ENCODE results near the gene FBXO21. TPM values are rescaled to one million over a fixed set of nuclear protein-coding genes. Genes with fewer than 3 reads are reported as not detected.

Gene FBXO21
- total RNA-seq, 4 donors from 2014 or later = 42.7 to 141 (median 80.4) TPM

GRCh38 chr12:117231750-117232149, 41.5 kb upstream of the FBXO21 start:
- Histone ChIP-seq H3K9me3 (no peaks in the 10 kb centered on the region), H3K27me3 (no peaks in the 10 kb centered on the region), H3K4me1 (no peaks in the 10 kb centered on the region), H3K36me3 (peaks cover 0 to 31% of the 10 kb centered on the region in 2 donors), H3K27ac (no peak overlapping the region), H3K4me3 (no peak overlapping the region)
- in situ Hi-C loops (cut with MboI; ENCODE audit: low sequenced_read_pairs in 4 of 4) = loop anchor here in 3 of 4 donors (10.0 to 25.0 kb wide), 3 partner anchors 356 to 623 kb away; no protein-coding TSS in a partner anchor
- TF ChIP-seq POLR2A (IDR thresholded peaks at IDR 0.05) = no peak
- no peak for TF ChIP-seq CTCF (IDR thresholded peaks at IDR 0.05 in 4 of 5, conservative IDR thresholded peaks at IDR 0.05 in 1 of 5)
- no peak for DNase-seq
- ATAC-seq = no peak
- intact Hi-C loops (cut with DNase I; ENCODE audit: low total_unique reads) = no loop called here

GRCh38 chr12:117228239-117228638, 38.0 kb upstream of the FBXO21 start:
- Histone ChIP-seq H3K27ac (no peak overlapping the region), H3K9me3 (no peaks in the 10 kb centered on the region), H3K4me1 (no peaks in the 10 kb centered on the region), H3K4me3 (no peak overlapping the region), H3K27me3 (no peaks in the 10 kb centered on the region), H3K36me3 (peaks cover 0 to 26% of the 10 kb centered on the region in 2 donors)
- no peak for TF ChIP-seq POLR2A (IDR thresholded peaks at IDR 0.05)
- TF ChIP-seq CTCF (IDR thresholded peaks at IDR 0.05 in 4 of 5, conservative IDR thresholded peaks at IDR 0.05 in 1 of 5) = no peak
- DNase-seq (no peak), ATAC-seq (no peak)
- in situ Hi-C loops (cut with MboI; ENCODE audit: low sequenced_read_pairs in 4 of 4) (loop anchor here in 2 of 4 donors (25.0 kb wide), 1 partner anchor 359 kb away; no protein-coding TSS in a partner anchor), intact Hi-C loops (cut with DNase I; ENCODE audit: low total_unique reads) (no loop called here)

- Histone ChIP-seq H3K4me3 (no peak overlapping the region), H3K4me1 (no peaks in the 10 kb centered on the region), H3K9me3 (no peaks in the 10 kb centered on the region), H3K36me3 (peaks cover 0 to 26% of the 10 kb centered on the region in 2 donors), H3K27me3 (no peaks in the 10 kb centered on the region), H3K27ac (no peak overlapping the region)
- DNase-seq (no peak), ATAC-seq (no peak)
- intact Hi-C loops (cut with DNase I; ENCODE audit: low total_unique reads) (no loop called here), in situ Hi-C loops (cut with MboI; ENCODE audit: low sequenced_read_pairs in 4 of 4) (loop anchor here in 2 of 4 donors (25.0 kb wide), 1 partner anchor 360 kb away; no protein-coding TSS in a partner anchor)
- TF ChIP-seq CTCF (IDR thresholded peaks at IDR 0.05 in 4 of 5, conservative IDR thresholded peaks at IDR 0.05 in 1 of 5) (no peak), POLR2A (IDR thresholded peaks at IDR 0.05) (no peak)
These were observed 36.9 kb upstream of the FBXO21 start for GRCh38 chr12:117227000-117227653.

- TF ChIP-seq POLR2A (IDR thresholded peaks at IDR 0.05) (no peak), CTCF (IDR thresholded peaks at IDR 0.05 in 4 of 5, conservative IDR thresholded peaks at IDR 0.05 in 1 of 5) (no peak)
- ATAC-seq = no peak
- in situ Hi-C loops (cut with MboI; ENCODE audit: low sequenced_read_pairs in 4 of 4) (loop anchor here in 2 of 4 donors (25.0 kb wide), 1 partner anchor 361 kb away; no protein-coding TSS in a partner anchor), intact Hi-C loops (cut with DNase I; ENCODE audit: low total_unique reads) (no loop called here)
- Histone ChIP-seq H3K27me3 (no peaks in the 10 kb centered on the region), H3K4me1 (no peaks in the 10 kb centered on the region), H3K36me3 (peaks cover 0 to 22% of the 10 kb centered on the region in 2 donors), H3K27ac (no peak overlapping the region), H3K4me3 (no peak overlapping the region), H3K9me3 (no peaks in the 10 kb centered on the region)
- DNase-seq = no peak
These were observed 36.2 kb upstream of the FBXO21 start for GRCh38 chr12:117226505-117226904.

Data from gastrocnemius medialis (tissue), 4 donors.